Mesothelial cell of epicardium (in vitro differentiated cells): ENCODE results near the gene BGLAP. TPM values are rescaled to one million over a fixed set of nuclear protein-coding genes. Genes with fewer than 3 reads are reported as not detected.

Source experiments
- DNase-seq, 2 experiments: peaks; one replicate each; pipeline ENCODE4 v3.0.0; 2021; ENCODE audit warnings: low spot score in 2 of 2; ENCODE audit not compliant: unreplicated experiment in 2 of 2
- H3K27ac Mint-ChIP-seq: 2 replicates; pipeline ENCODE4 v1.8.0; 2021; ENCODE audit warnings: mixed read lengths
- H3K27me3 Mint-ChIP-seq: 2 replicates; pipeline ENCODE4 v1.8.0; 2021; ENCODE audit warnings: low read depth, mixed read lengths
- H3K36me3 Mint-ChIP-seq: 2 replicates; pipeline ENCODE4 v1.8.0; 2021; ENCODE audit warnings: mixed read lengths
- H3K4me1 Mint-ChIP-seq: 2 replicates; pipeline ENCODE4 v1.8.0; 2021; ENCODE audit warnings: mixed read lengths
- H3K4me3 Mint-ChIP-seq: 2 replicates; pipeline ENCODE4 v1.8.0; 2021; ENCODE audit warnings: mild to moderate bottlenecking, moderate library complexity, mixed read lengths
- H3K9me3 Mint-ChIP-seq: 2 replicates; pipeline ENCODE4 v1.8.0; 2021; ENCODE audit warnings: mixed read lengths
- total RNA-seq: library from RNA; stranded (reverse); gene quantifications from 3 replicates; pipeline ENCODE4 v1.2.1, GENCODE V29; 2021
- TF ChIP-seq, protein P1 (sequence below): fragments of 200-600 bp; sonication (generic); IDR thresholded peaks from one replicate; pipeline ENCODE4 v1.5.0; 2021; ENCODE audit warnings: antibody characterized with exemption; ENCODE audit not compliant: unreplicated experiment

The BGLAP gene
- total RNA-seq, 1 donor from 2014 or later = 5.8 TPM

GRCh38 chr1:156247460-156248322, 5.7 kb downstream of the BGLAP start, which contains the start of gene PAQR6:
TSS of gene PAQR6 (minus strand) at chr1:156248056. CDS start at chr1:156246731, 1,325 bp downstream.
- Mint-ChIP-seq H3K4me1 (peaks cover 4% of the 10 kb centered on the region), H3K27me3 (no peaks in the 10 kb centered on the region), H3K36me3 (peaks cover 8% of the 10 kb centered on the region), H3K4me3 (no peak within 1 kb of the TSS), H3K9me3 (no peaks in the 10 kb centered on the region), H3K27ac (peak within 1 kb of the TSS; percentile 16)
- TF ChIP-seq, protein P1, sequence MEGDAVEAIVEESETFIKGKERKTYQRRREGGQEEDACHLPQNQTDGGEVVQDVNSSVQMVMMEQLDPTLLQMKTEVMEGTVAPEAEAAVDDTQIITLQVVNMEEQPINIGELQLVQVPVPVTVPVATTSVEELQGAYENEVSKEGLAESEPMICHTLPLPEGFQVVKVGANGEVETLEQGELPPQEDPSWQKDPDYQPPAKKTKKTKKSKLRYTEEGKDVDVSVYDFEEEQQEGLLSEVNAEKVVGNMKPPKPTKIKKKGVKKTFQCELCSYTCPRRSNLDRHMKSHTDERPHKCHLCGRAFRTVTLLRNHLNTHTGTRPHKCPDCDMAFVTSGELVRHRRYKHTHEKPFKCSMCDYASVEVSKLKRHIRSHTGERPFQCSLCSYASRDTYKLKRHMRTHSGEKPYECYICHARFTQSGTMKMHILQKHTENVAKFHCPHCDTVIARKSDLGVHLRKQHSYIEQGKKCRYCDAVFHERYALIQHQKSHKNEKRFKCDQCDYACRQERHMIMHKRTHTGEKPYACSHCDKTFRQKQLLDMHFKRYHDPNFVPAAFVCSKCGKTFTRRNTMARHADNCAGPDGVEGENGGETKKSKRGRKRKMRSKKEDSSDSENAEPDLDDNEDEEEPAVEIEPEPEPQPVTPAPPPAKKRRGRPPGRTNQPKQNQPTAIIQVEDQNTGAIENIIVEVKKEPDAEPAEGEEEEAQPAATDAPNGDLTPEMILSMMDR = no peak
- DNase-seq = no peak

DNA sequence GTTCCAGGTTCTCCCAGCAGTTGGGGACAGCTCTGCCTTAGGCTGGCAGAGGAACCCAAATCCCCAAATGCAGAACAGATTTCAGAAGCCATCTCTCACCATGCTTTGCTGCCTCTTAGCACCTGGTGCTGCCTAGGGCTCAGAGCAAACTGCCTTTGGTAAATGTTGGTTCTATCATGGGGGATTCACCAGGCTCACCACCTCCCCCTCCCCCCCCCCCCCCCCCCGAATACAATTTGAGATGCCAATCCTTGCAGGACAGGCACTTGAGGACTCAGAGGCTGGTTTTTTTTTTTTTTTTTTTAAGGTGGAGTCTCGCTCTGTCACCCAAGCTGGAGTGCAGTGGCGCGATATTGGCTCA, 6.3 kb downstream of the BGLAP start:
- H3K4me1 Mint-ChIP-seq = peaks cover 4% of the 10 kb centered on the region
- H3K4me3 Mint-ChIP-seq = no peak overlapping the region
- peaks cover 14% of the 10 kb centered on the region for H3K36me3 Mint-ChIP-seq
- TF ChIP-seq, protein P1 = no peak
- H3K27ac Mint-ChIP-seq = no peak overlapping the region
- DNase-seq = no peak
- no peaks in the 10 kb centered on the region for H3K9me3 Mint-ChIP-seq
- H3K27me3 Mint-ChIP-seq = no peaks in the 10 kb centered on the region

DNA sequence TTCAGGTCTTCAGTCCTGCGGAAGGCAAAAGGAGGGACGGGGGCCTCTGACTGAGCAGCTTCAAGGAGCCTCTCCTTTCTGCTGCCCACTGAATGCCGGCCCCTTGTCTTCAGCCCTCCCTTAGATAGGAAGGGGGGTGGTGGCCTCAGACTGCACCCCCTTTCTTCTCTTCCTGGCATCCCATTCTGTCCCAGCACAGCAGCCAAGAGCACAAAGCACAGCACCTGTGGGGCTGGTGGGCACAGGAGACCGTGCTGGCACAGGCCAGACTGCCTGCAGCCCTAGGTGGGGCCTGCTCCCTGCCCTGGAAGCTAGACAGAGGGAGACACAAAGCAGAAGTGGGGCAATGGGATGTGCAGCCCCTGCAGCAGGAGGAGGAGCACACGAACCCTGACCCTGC, 7.6 kb downstream of the BGLAP start:
- Mint-ChIP-seq H3K36me3 (peaks cover 20% of the 10 kb centered on the region), H3K4me3 (no peak overlapping the region), H3K9me3 (no peaks in the 10 kb centered on the region), H3K27me3 (no peaks in the 10 kb centered on the region), H3K27ac (peak overlapping the region; percentile 75), H3K4me1 (peaks cover 4% of the 10 kb centered on the region)
- TF ChIP-seq, protein P1 = no peak
- DNase-seq = no peak

DNA sequence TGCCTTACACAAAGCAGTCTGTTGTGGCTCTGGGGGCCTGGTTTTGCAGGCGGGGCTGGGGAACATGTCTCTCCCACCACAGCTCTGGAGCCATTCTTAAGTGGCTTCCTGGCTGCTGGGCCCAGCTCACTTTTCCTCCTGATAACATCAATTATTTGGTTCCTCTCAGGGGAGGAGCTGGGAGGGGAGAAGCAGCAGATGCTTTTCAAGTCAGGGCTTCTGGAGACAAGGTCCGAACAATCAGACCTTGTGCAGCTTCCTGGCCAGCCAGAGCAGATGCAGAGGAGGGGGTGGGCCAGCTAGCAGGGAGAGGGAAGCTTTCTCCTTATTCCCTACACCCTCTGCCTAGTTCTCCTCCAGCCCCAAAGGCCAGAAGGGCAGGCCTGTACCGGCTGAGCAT, 9.5 kb downstream of the BGLAP start:
- Mint-ChIP-seq H3K36me3 (peaks cover 25% of the 10 kb centered on the region), H3K4me1 (peaks cover 4% of the 10 kb centered on the region), H3K27me3 (no peaks in the 10 kb centered on the region), H3K4me3 (no peak overlapping the region), H3K9me3 (no peaks in the 10 kb centered on the region), H3K27ac (peak overlapping the region; percentile 34)
- no peak for DNase-seq
- TF ChIP-seq, protein P1 = no peak

DNA sequence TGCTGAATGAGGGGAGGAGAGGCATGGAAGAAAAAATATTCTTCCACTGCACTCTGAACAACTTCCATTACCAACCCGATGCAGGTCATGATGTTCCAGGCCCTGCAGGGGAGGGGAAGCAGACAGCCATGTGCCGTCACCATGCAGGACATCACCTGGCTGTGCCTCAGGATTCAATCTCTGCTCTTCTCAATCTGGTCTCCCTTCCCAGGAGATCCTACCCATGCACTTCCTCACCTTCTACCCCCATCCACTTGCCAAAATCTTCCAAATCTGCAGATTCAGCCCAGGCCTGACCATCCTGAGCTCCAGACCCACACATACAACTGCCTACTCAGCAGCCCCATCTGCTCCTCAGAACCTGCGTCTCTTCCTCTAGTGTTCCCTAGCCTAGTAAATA, 11.7 kb downstream of the BGLAP start:
- H3K36me3 Mint-ChIP-seq = peaks cover 33% of the 10 kb centered on the region
- DNase-seq = no peak
- no peak overlapping the region for H3K4me3 Mint-ChIP-seq
- H3K9me3 Mint-ChIP-seq = no peaks in the 10 kb centered on the region
- peaks cover 4% of the 10 kb centered on the region for H3K4me1 Mint-ChIP-seq
- TF ChIP-seq, protein P1 = no peak
- H3K27ac Mint-ChIP-seq = no peak overlapping the region
- H3K27me3 Mint-ChIP-seq = no peaks in the 10 kb centered on the region
